GM12864 (cell line): Measurements from ENCODE around the gene SPOCK1.

ENCODE experiments used
- DNase-seq: peaks from one replicate; pipeline ENCODE4 v3.0.0-alpha.2; 2011; ENCODE audit warnings: low read depth
- H3K4me3 ChIP-seq: 2 replicates; pipeline ENCODE4 v1.5.1; 2011; ENCODE audit warnings: mild to moderate bottlenecking, low read depth, low read length, control low read depth
- CTCF ChIP-seq: IDR thresholded peaks from 2 replicates; pipeline ENCODE4 v1.5.1; 2011; ENCODE audit warnings: low read depth, mild to moderate bottlenecking, moderate library complexity, low read length, control low read depth, inconsistent platforms; ENCODE audit errors: missing control alignments

SPOCK1 gene

DNA sequence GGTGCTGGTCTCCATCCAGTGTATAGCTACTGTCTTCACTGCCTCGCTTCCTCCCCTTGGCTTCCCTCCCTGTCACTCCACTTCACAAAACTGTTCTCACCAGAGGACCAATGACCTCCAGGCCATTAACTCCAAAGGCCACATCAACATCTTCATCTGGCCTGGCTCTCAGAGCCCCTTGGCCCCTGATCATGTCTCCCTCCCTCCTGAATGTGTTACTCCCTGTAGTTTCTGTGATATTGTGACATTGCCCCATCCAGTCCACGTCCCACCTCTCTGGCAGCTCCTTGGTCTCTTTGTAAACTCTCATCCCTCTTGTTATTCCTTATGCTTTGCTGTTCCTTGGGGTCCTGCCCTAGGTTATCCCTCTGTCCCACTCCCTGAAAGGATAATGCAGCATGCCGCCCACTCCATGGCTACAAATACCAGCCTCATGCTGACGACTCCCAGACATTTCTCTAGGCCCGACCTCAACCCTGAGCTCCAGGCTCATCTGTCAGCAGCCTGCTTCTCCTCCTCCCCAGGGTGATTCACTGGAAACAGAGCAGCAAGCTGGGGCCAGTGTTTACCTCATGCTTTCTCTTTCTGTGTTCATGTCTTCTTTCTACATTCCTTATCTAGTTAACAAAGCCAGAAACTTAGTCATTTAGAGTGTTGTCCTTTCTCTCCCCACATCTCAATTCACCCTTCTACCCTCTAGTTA lies 312.2 kb downstream of the SPOCK1 start:
- no peak overlapping the region for H3K4me3 ChIP-seq
- no peak for DNase-seq
- TF ChIP-seq CTCF = no peak

DNA sequence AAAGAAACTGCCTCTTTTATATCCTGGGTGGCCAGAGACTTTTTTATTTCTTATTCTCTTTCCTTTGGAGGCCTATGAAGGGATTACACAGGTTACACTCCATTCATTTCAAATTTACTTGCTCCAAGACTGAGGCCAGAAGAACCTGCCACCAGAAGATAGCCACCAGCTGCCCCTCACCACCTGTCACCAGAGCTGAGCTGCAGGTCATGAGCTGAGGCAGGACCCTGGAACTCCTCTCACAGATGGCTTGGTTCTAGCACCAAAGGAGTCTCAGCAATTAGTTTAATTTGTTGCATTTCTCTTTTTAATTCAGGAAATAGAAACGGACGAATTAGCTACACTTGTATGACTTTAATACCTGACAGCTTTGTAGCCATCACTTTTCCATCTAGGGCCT lies 313.9 kb downstream of the SPOCK1 start:
- no peak for TF ChIP-seq CTCF
- DNase-seq = no peak
- no peak overlapping the region for H3K4me3 ChIP-seq

DNA sequence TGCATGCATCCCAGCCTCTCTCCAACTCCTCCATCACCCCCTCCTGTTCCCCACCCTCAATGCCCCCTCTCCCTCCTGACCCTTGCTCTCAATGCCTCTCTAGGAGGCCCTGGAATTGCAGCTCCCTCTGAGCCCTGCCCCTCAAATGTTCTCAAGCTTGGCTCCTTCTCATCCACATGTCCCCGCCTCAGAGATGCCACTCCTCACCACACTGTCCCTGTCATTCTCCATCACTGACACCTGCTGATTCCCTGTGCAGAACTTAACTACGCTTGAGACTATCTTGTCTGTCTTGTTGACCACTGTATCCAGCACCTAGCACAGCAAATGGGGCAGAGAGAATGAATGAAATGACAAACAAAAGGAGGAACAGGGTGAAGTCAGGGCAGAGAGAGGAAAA lies 314.4 kb downstream of the SPOCK1 start:
- no peak for TF ChIP-seq CTCF
- DNase-seq = no peak
- H3K4me3 ChIP-seq = no peak overlapping the region

DNA sequence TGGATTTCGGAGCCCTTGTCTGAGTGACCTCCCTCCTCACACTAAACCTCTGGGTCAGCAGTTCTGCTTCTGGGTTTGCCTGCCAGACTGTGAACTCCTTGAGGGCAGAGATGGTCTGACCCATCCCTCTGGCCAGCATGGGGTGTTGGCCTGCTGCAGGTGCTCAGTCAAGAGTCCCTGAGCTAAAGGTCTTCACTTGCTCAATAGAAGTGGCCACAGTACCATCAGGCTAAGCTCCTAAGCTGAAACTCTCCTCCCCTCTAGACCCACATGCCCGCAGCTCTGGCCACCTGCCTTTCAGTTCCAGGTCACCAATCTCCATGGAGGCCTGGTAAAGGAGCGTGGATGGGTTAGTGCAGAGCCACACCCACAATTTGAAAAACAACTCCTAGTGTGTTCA lies 316.6 kb downstream of the SPOCK1 start:
- no peak overlapping the region for H3K4me3 ChIP-seq
- TF ChIP-seq CTCF = no peak
- DNase-seq = no peak

DNA sequence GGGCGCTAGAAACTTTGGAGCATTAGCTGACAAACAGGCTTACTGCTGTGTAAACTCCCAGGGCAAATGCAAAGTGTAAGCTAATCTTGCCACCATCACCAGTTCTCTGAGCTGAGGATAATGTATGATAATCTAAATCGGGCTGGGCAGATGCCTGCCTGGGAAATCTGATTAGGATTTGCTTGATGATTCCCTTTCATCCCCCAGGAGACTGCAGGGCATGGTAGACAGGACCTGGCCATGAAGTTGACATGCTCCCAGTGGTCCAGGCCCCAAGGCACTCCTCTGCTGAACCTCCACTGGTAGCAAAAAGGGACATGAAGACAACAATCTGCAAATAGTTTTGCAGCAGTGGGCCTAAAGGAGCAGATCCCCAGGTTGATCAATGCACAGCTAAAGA lies 317.5 kb downstream of the SPOCK1 start:
- DNase-seq = no peak
- no peak overlapping the region for H3K4me3 ChIP-seq
- TF ChIP-seq CTCF = no peak

DNA sequence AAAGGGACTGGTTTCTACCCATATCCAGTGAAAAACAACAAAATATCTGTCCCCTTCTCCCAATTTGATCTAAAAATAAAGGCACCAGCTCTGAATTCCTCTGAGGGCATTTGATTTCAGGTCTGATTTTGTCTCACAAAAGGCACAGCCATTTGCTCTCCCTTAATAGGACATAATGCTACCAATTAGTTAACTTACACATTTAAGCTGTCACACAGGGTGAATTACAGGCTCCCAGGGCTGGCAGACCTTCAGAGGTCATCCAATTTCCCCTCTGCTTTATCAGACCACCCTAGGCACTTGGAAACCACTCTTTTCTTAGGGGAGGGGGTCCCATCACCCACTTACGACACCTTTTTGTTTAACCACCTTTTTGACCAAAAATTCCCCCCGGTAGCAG lies 319.9 kb downstream of the SPOCK1 start:
- no peak overlapping the region for H3K4me3 ChIP-seq
- no peak for DNase-seq
- no peak for TF ChIP-seq CTCF

DNA sequence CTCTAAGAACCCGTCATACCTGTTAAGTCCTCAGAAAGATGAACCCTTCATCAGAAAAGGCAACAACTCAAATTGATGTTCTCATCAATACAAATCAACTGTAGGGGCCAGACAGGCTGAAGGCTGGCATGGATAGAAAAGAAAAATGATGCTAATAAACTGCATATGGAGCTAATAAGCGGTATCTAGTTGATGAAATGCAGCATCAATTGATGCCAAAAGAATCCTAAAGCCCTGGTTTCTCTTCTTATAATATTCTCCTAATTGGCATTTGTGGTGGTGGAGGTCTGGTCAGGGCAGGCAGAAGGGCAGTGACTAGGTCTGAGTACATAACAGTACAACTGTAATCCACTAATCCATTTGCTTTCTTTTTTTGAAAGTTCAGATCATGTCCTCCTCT lies 322.5 kb downstream of the SPOCK1 start:
- no peak overlapping the region for H3K4me3 ChIP-seq
- TF ChIP-seq CTCF = no peak
- no peak for DNase-seq
